Lower lobe of right lung (tissue), 2 donors: ENCODE measurements around the gene SLC25A13. TPM values are rescaled to one million over a fixed set of nuclear protein-coding genes. Genes with fewer than 3 reads are reported as not detected.
"Not testable (repeated sequence)": the region's sequence is repeated elsewhere in the genome, so short reads cannot be mapped to it uniquely, and the experiment has no call there.

Experiments used
- ATAC-seq, 2 donors: fragments of 200-7000 bp; cut with Tn5 transposase; one replicate each; pipeline ENCODE4 v1.9.1; 2020 to 2022; ENCODE audit warnings: mild to moderate bottlenecking in 2 of 2, moderate library complexity in 2 of 2
- DNase-seq: peaks from one replicate; pipeline ENCODE4 v3.0.0-alpha.2; 2020
- H3K27ac ChIP-seq: fragments of 200-600 bp; one replicate; pipeline ENCODE4 v1.8.0; 2022
- H3K27me3 ChIP-seq: fragments of 200-600 bp; one replicate; pipeline ENCODE4 v1.8.0; 2022; ENCODE audit warnings: low read depth
- H3K36me3 ChIP-seq: fragments of 200-600 bp; one replicate; pipeline ENCODE4 v1.8.0; 2022; ENCODE audit warnings: mild to moderate bottlenecking
- H3K4me1 ChIP-seq: fragments of 200-600 bp; one replicate; pipeline ENCODE4 v1.8.0; 2022
- H3K4me3 ChIP-seq: fragments of 200-600 bp; one replicate; pipeline ENCODE4 v1.8.0; 2022; ENCODE audit warnings: mild to moderate bottlenecking
- H3K9me3 ChIP-seq: fragments of 200-600 bp; one replicate; pipeline ENCODE4 v1.8.0; 2022
- intact Hi-C: fragments of 100-400 bp; cut with DNase I; formaldehyde crosslinking; loops from one replicate; pipeline ENCODE4 v1.11.0; 2022
- total RNA-seq: library from RNA; stranded (reverse); fragmentation: NEBNext Ultra II Directional; extraction: Animal tissue kit (Norgen Biotek cat#: 25700); gene quantifications from one replicate; pipeline ENCODE4 v1.2.1, GENCODE V29; 2021
- TF ChIP-seq, protein P1 (sequence below): fragments of 200-600 bp; IDR thresholded peaks from one replicate; pipeline ENCODE4 v1.8.0; 2022; ENCODE audit warnings: antibody characterized with exemption, mild to moderate bottlenecking
- donor health status: DM: no; HTN: yes; CAD: no; lungs with severe emphysema.

The SLC25A13 gene
- total RNA-seq, 1 donor from 2014 or later: 24.8 TPM

DNA sequence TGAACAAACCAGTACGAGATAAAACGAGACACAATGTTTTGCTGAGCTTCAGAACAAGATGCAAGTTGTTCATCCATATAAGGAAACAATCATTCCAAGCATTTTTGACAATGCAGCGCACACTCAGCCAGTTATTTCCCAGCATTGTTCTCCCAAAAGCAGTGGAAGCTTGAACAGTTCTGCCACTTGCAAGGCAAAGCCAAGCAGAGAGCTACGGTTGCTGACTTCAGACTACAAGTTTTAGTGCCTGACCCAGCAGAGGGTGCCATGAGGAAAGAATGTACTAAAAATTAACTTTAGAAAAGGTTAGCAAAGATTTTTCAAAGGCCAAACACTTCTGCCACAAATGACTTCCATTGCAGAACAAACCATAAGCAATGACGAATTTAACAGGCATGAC lies 152.5 kb downstream of the SLC25A13 start:
- Histone ChIP-seq H3K27me3 (no peaks in the 10 kb centered on the region), H3K4me1 (no peaks in the 10 kb centered on the region), H3K36me3 (peaks cover 47% of the 10 kb centered on the region), H3K4me3 (no peak overlapping the region), H3K9me3 (no peaks in the 10 kb centered on the region), H3K27ac (no peak overlapping the region)
- TF ChIP-seq, protein P1, sequence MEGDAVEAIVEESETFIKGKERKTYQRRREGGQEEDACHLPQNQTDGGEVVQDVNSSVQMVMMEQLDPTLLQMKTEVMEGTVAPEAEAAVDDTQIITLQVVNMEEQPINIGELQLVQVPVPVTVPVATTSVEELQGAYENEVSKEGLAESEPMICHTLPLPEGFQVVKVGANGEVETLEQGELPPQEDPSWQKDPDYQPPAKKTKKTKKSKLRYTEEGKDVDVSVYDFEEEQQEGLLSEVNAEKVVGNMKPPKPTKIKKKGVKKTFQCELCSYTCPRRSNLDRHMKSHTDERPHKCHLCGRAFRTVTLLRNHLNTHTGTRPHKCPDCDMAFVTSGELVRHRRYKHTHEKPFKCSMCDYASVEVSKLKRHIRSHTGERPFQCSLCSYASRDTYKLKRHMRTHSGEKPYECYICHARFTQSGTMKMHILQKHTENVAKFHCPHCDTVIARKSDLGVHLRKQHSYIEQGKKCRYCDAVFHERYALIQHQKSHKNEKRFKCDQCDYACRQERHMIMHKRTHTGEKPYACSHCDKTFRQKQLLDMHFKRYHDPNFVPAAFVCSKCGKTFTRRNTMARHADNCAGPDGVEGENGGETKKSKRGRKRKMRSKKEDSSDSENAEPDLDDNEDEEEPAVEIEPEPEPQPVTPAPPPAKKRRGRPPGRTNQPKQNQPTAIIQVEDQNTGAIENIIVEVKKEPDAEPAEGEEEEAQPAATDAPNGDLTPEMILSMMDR: no peak
- intact Hi-C loops: no loop called here
- ATAC-seq: no peak
- no peak for DNase-seq

GRCh38 chr7:96167424-96167823 lies 154.5 kb downstream of the SLC25A13 start:
- Histone ChIP-seq H3K4me3 (no peak overlapping the region), H3K27ac (no peak overlapping the region), H3K36me3 (peaks cover 58% of the 10 kb centered on the region), H3K4me1 (no peaks in the 10 kb centered on the region), H3K9me3 (no peaks in the 10 kb centered on the region), H3K27me3 (no peaks in the 10 kb centered on the region)
- DNase-seq (no peak), ATAC-seq (no peak)
- TF ChIP-seq, protein P1: no peak
- intact Hi-C loops: no loop called here

- no peak for DNase-seq
- intact Hi-C loops: no loop called here
- H3K4me3 ChIP-seq: no peak overlapping the region
- no peaks in the 10 kb centered on the region for H3K4me1 ChIP-seq
- H3K27me3 ChIP-seq: no peaks in the 10 kb centered on the region
- TF ChIP-seq, protein P1: no peak
- H3K9me3 ChIP-seq: no peaks in the 10 kb centered on the region
- no peak for ATAC-seq
- H3K27ac ChIP-seq: no peak overlapping the region
- H3K36me3 ChIP-seq: peaks cover 38% of the 10 kb centered on the region
Observed at GRCh38 chr7:96161897-96162296, 160.0 kb downstream of the SLC25A13 start.

DNA sequence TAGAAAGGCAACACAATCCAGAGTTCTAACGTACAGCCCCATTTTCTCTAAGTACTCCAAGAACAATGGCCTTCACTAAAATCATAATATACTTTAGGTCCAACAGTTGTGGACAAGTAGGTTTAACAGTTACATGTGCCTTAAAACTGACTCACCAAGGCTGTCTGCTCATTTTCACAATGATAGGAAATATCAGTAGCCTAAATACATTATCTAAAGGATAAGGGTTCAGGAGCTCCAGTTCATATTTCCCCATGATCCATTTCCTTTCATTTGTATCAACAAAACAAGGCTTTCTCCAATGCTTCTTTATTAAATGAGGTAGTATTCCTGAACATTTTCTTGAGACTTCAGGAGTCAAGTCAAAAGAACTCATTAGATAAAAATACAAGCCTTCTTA lies 164.0 kb downstream of the SLC25A13 start:
- intact Hi-C loops: no loop called here
- no peak overlapping the region for H3K27ac ChIP-seq
- H3K36me3 ChIP-seq: peaks cover 37% of the 10 kb centered on the region
- H3K4me3 ChIP-seq: no peak overlapping the region
- H3K4me1 ChIP-seq: no peaks in the 10 kb centered on the region
- H3K9me3 ChIP-seq: no peaks in the 10 kb centered on the region
- DNase-seq (no peak), ATAC-seq (no peak)
- H3K27me3 ChIP-seq: no peaks in the 10 kb centered on the region
- TF ChIP-seq, protein P1: no peak

- H3K27ac ChIP-seq, ATAC-seq, H3K9me3 ChIP-seq, H3K27me3 ChIP-seq, H3K4me3 ChIP-seq, intact Hi-C loops, H3K4me1 ChIP-seq, DNase-seq: not testable (repeated sequence)
- peaks cover 40% of the 10 kb centered on the region for H3K36me3 ChIP-seq
Observed at GRCh38 chr7:96154506-96154905, 167.4 kb downstream of the SLC25A13 start.

GRCh38 chr7:96152706-96153105 lies 169.2 kb downstream of the SLC25A13 start:
- intact Hi-C loops: no loop called here
- H3K36me3 ChIP-seq: peaks cover 29% of the 10 kb centered on the region
- DNase-seq (no peak), ATAC-seq (no peak)
- no peak overlapping the region for H3K4me3 ChIP-seq
- TF ChIP-seq, protein P1: no peak
- H3K27me3 ChIP-seq: no peaks in the 10 kb centered on the region
- H3K4me1 ChIP-seq: no peaks in the 10 kb centered on the region
- no peaks in the 10 kb centered on the region for H3K9me3 ChIP-seq
- no peak overlapping the region for H3K27ac ChIP-seq
